DMS153 (cell line): ENCODE data around the gene SNX10.

Source experiments
- DNase-seq: peaks from one replicate; lab custom pipeline; 2025; lab: John Stamatoyannopoulos, UW

The SNX10 gene

GRCh38 chr7:26404189-26404996 is 112.7 kb downstream of the SNX10 start:
- DNase-seq: no peak

GRCh38 chr7:26406433-26406832 is 114.8 kb downstream of the SNX10 start:
- no peak for DNase-seq

GRCh38 chr7:26409661-26410547 is 118.2 kb downstream of the SNX10 start:
- no peak for DNase-seq

- peak; percentile 100 for DNase-seq
Observed at GRCh38 chr7:26413007-26413691, 121.5 kb downstream of the SNX10 start.

- DNase-seq: no peak
Observed at GRCh38 chr7:26416004-26416403, 124.3 kb downstream of the SNX10 start.

- DNase-seq: no peak
Observed at GRCh38 chr7:26417911-26418413, 126.3 kb downstream of the SNX10 start.

GRCh38 chr7:26419198-26419597 is 127.5 kb downstream of the SNX10 start:
- DNase-seq: no peak

- no peak for DNase-seq
Observed at GRCh38 chr7:26420422-26421019, 128.9 kb downstream of the SNX10 start.

GRCh38 chr7:26422761-26423160 is 131.1 kb downstream of the SNX10 start:
- DNase-seq: no peak

GRCh38 chr7:26423436-26423835 is 131.8 kb downstream of the SNX10 start:
- no peak for DNase-seq
